ENCODE data around the gene IQSEC1. TPM values are rescaled to one million over a fixed set of nuclear protein-coding genes. Genes with fewer than 3 reads are reported as not detected.

IQSEC1 gene
- total and polyA plus RNA-seq, 2 experiments from 2014 or later = 8.0 to 51.9 TPM

DNA sequence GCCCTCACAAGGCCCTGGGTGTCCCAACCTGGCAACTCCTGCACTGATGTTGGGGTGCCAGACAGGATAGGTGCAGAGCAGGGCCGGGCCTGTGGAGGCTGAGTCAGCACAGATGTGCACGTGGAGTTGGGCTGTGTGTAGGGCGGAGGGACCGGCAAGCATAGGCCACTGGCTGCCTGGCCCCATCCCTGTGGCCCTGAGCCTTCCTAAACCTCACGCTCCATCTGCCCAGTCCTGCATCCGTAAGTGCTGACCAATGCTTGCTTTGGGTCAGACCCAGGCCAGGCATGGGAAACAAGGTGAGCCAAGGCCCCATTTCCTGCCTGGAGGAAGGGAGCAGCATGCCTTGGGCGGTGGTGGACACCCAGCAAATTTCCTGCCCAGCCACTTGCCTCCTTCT is 5.8 kb upstream of the IQSEC1 start:
- TF ChIP-seq, protein P1, sequence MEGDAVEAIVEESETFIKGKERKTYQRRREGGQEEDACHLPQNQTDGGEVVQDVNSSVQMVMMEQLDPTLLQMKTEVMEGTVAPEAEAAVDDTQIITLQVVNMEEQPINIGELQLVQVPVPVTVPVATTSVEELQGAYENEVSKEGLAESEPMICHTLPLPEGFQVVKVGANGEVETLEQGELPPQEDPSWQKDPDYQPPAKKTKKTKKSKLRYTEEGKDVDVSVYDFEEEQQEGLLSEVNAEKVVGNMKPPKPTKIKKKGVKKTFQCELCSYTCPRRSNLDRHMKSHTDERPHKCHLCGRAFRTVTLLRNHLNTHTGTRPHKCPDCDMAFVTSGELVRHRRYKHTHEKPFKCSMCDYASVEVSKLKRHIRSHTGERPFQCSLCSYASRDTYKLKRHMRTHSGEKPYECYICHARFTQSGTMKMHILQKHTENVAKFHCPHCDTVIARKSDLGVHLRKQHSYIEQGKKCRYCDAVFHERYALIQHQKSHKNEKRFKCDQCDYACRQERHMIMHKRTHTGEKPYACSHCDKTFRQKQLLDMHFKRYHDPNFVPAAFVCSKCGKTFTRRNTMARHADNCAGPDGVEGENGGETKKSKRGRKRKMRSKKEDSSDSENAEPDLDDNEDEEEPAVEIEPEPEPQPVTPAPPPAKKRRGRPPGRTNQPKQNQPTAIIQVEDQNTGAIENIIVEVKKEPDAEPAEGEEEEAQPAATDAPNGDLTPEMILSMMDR (conservative IDR thresholded peaks at IDR 0.05; ENCODE audit: low read depth in 2 of 2) = no peak
- no peak for TF ChIP-seq REST (IDR thresholded peaks at IDR 0.05; ENCODE audit: unreplicated experiment)
- TF ChIP-seq ZNF114 (CRISPR knock-in tag; IDR thresholded peaks at IDR 0.05) = no peak
- TF ChIP-seq, protein P2, sequence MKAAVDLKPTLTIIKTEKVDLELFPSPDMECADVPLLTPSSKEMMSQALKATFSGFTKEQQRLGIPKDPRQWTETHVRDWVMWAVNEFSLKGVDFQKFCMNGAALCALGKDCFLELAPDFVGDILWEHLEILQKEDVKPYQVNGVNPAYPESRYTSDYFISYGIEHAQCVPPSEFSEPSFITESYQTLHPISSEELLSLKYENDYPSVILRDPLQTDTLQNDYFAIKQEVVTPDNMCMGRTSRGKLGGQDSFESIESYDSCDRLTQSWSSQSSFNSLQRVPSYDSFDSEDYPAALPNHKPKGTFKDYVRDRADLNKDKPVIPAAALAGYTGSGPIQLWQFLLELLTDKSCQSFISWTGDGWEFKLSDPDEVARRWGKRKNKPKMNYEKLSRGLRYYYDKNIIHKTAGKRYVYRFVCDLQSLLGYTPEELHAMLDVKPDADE (IDR thresholded peaks at IDR 0.05) = no peak
- no peak for TF ChIP-seq EZH2 (IDR thresholded peaks at IDR 0.05; ENCODE audit: low read depth, unreplicated experiment)
- TF ChIP-seq JUNB (IDR thresholded peaks at IDR 0.05; ENCODE audit: unreplicated experiment) = no peak
- TF ChIP-seq POLR2AphosphoS5 (IDR thresholded peaks at IDR 0.05; ENCODE audit: low read depth) = no peak
- TF ChIP-seq, protein P3, sequence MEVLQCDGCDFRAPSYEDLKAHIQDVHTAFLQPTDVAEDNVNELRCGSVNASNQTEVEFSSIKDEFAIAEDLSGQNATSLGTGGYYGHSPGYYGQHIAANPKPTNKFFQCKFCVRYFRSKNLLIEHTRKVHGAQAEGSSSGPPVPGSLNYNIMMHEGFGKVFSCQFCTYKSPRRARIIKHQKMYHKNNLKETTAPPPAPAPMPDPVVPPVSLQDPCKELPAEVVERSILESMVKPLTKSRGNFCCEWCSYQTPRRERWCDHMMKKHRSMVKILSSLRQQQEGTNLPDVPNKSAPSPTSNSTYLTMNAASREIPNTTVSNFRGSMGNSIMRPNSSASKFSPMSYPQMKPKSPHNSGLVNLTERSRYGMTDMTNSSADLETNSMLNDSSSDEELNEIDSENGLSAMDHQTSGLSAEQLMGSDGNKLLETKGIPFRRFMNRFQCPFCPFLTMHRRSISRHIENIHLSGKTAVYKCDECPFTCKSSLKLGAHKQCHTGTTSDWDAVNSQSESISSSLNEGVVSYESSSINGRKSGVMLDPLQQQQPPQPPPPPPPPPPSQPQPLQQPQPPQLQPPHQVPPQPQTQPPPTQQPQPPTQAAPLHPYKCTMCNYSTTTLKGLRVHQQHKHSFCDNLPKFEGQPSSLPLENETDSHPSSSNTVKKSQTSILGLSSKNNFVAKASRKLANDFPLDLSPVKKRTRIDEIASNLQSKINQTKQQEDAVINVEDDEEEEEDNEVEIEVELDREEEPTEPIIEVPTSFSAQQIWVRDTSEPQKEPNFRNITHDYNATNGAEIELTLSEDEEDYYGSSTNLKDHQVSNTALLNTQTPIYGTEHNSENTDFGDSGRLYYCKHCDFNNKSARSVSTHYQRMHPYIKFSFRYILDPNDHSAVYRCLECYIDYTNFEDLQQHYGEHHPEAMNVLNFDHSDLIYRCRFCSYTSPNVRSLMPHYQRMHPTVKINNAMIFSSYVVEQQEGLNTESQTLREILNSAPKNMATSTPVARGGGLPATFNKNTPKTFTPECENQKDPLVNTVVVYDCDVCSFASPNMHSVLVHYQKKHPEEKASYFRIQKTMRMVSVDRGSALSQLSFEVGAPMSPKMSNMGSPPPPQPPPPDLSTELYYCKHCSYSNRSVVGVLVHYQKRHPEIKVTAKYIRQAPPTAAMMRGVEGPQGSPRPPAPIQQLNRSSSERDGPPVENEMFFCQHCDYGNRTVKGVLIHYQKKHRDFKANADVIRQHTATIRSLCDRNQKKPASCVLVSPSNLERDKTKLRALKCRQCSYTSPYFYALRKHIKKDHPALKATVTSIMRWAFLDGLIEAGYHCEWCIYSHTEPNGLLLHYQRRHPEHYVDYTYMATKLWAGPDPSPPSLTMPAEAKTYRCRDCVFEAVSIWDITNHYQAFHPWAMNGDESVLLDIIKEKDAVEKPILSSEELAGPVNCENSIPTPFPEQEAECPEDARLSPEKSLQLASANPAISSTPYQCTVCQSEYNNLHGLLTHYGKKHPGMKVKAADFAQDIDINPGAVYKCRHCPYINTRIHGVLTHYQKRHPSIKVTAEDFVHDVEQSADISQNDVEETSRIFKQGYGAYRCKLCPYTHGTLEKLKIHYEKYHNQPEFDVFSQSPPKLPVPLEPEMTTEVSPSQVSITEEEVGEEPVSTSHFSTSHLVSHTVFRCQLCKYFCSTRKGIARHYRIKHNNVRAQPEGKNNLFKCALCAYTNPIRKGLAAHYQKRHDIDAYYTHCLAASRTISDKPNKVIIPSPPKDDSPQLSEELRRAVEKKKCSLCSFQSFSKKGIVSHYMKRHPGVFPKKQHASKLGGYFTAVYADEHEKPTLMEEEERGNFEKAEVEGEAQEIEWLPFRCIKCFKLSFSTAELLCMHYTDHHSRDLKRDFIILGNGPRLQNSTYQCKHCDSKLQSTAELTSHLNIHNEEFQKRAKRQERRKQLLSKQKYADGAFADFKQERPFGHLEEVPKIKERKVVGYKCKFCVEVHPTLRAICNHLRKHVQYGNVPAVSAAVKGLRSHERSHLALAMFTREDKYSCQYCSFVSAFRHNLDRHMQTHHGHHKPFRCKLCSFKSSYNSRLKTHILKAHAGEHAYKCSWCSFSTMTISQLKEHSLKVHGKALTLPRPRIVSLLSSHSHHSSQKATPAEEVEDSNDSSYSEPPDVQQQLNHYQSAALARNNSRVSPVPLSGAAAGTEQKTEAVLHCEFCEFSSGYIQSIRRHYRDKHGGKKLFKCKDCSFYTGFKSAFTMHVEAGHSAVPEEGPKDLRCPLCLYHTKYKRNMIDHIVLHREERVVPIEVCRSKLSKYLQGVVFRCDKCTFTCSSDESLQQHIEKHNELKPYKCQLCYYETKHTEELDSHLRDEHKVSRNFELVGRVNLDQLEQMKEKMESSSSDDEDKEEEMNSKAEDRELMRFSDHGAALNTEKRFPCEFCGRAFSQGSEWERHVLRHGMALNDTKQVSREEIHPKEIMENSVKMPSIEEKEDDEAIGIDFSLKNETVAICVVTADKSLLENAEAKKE (CRISPR knock-in tag; IDR thresholded peaks at IDR 0.05) = no peak
- TF ChIP-seq NANOG (IDR thresholded peaks at IDR 0.05; ENCODE audit: borderline replicate concordance) = no peak

More for the DNA sequence above, 5.8 kb upstream of the IQSEC1 start:
- H3F3A ChIP-seq (replicated peaks; ENCODE audit: low read depth) = 0 out of 2 replicates have a peak, but pooled peaks cover 4% of the 10 kb centered on the region
- no peak overlapping the region for H3K4me2 ChIP-seq
- no peak overlapping the region for H3K4me3 Mint-ChIP-seq
- H3K4me1 ChIP-seq (ENCODE audit: insufficient read depth) = no peaks in the 10 kb centered on the region
- H3K36me3 ChIP-seq (ENCODE audit: insufficient read depth) = no peaks in the 10 kb centered on the region
- H3K27me3 Mint-ChIP-seq (ENCODE audit: insufficient read depth, low read depth, poor library complexity) = peaks cover 24% of the 10 kb centered on the region
- no peak overlapping the region for H3K27ac Mint-ChIP-seq
- peaks cover 12% of the 10 kb centered on the region for H3K27me3 ChIP-seq (ENCODE audit: insufficient read depth)
- H3K4me3 ChIP-seq = no peak overlapping the region
- ATAC-seq (peak; percentile 15; the same call in 2 of the 3 replicates), DNase-seq (ENCODE audit: low spot score) (no peak)
- H3K79me2 ChIP-seq (replicated peaks; ENCODE audit: insufficient read depth) = no peaks in the 10 kb centered on the region
- H4K20me1 ChIP-seq (replicated peaks; ENCODE audit: insufficient read depth) = no peaks in the 10 kb centered on the region
- H3K9me3 Mint-ChIP-seq = peaks cover under 1% of the 10 kb centered on the region; the same call in 1 of the 3 replicates
- H3K9me2 ChIP-seq (ENCODE audit: insufficient read depth) = no peaks in the 10 kb centered on the region
- no peak overlapping the region for H3K27ac ChIP-seq (ENCODE audit: low read depth)
- peaks cover 24% of the 10 kb centered on the region for H3K4me1 Mint-ChIP-seq
- H2AFZ ChIP-seq = no peak overlapping the region
- H3K36me3 Mint-ChIP-seq (ENCODE audit: low read depth) = no peaks in the 10 kb centered on the region; the same call in 2 of the 3 replicates
